Activated CD4-positive, alpha-beta T cell treated with anti-CD3 and anti-CD28 coated beads, Interleukin-2, amount 10 ng/mL, durations not matched to agents 24 days and 14 days (primary cell): ENCODE data around the gene TRPV5. TPM values are rescaled to one million over a fixed set of nuclear protein-coding genes. Genes with fewer than 3 reads are reported as not detected.

ENCODE experiments used
- DNase-seq: peaks from one replicate; pipeline ENCODE4 v3.0.0; 2022
- H3K27ac Mint-ChIP-seq: one replicate; pipeline ENCODE4 v1.8.0; 2022; ENCODE audit warnings: mild to moderate bottlenecking, mixed read lengths
- H3K27me3 Mint-ChIP-seq: one replicate; pipeline ENCODE4 v1.8.0; 2022; ENCODE audit warnings: mixed read lengths
- H3K36me3 Mint-ChIP-seq: one replicate; pipeline ENCODE4 v1.8.0; 2022; ENCODE audit warnings: low read depth, mild to moderate bottlenecking, mixed read lengths
- H3K4me1 Mint-ChIP-seq: one replicate; pipeline ENCODE4 v1.8.0; 2021; ENCODE audit warnings: mixed read lengths
- H3K4me3 Mint-ChIP-seq: one replicate; pipeline ENCODE4 v1.8.0; 2022; ENCODE audit warnings: mild to moderate bottlenecking, moderate library complexity, mixed read lengths
- H3K9me3 Mint-ChIP-seq: one replicate; pipeline ENCODE4 v1.8.0; 2021; ENCODE audit warnings: mixed read lengths
- intact Hi-C: fragments of 100-400 bp; cut with micrococcal nuclease; formaldehyde crosslinking; loops from one replicate; pipeline ENCODE4 v1.15.1; 2023
- total RNA-seq: library from RNA; stranded (reverse); gene quantifications from 2 replicates; pipeline ENCODE4 v1.2.3, GENCODE V29; 2022

The TRPV5 gene
- total RNA-seq, 1 donor from 2014 or later, result not detected

- Mint-ChIP-seq H3K9me3 (peaks cover 8% of the 10 kb centered on the region), H3K27ac (no peak overlapping the region), H3K27me3 (peaks cover 26% of the 10 kb centered on the region), H3K4me3 (no peak overlapping the region), H3K4me1 (no peaks in the 10 kb centered on the region), H3K36me3 (no peaks in the 10 kb centered on the region)
- DNase-seq, result no peak
- intact Hi-C loops, result no loop called here
Measured at GRCh38 chr7:142956951-142957623, 23.5 kb upstream of the TRPV5 start.

GRCh38 chr7:142954680-142955268 lies 21.2 kb upstream of the TRPV5 start:
- intact Hi-C loops, result no loop called here
- H3K27ac Mint-ChIP-seq, result no peak overlapping the region
- H3K36me3 Mint-ChIP-seq, result no peaks in the 10 kb centered on the region
- no peaks in the 10 kb centered on the region for H3K4me1 Mint-ChIP-seq
- H3K9me3 Mint-ChIP-seq, result peaks cover 8% of the 10 kb centered on the region
- H3K27me3 Mint-ChIP-seq, result peaks cover 27% of the 10 kb centered on the region
- no peak overlapping the region for H3K4me3 Mint-ChIP-seq
- DNase-seq, result no peak

- Mint-ChIP-seq H3K9me3 (no peaks in the 10 kb centered on the region), H3K4me3 (no peak overlapping the region), H3K27me3 (peaks cover 13% of the 10 kb centered on the region), H3K4me1 (no peaks in the 10 kb centered on the region), H3K36me3 (no peaks in the 10 kb centered on the region), H3K27ac (no peak overlapping the region)
- no peak for DNase-seq
- intact Hi-C loops, result no loop called here
Measured at GRCh38 chr7:142950235-142950634, 16.7 kb upstream of the TRPV5 start.

GRCh38 chr7:142948603-142949002 lies 15.1 kb upstream of the TRPV5 start:
- Mint-ChIP-seq H3K36me3 (no peaks in the 10 kb centered on the region), H3K27ac (no peak overlapping the region), H3K9me3 (no peaks in the 10 kb centered on the region), H3K27me3 (peaks cover 13% of the 10 kb centered on the region), H3K4me3 (no peak overlapping the region), H3K4me1 (no peaks in the 10 kb centered on the region)
- intact Hi-C loops, result no loop called here
- DNase-seq, result no peak

GRCh38 chr7:142945001-142945400 lies 11.5 kb upstream of the TRPV5 start:
- Mint-ChIP-seq H3K4me1 (no peaks in the 10 kb centered on the region), H3K4me3 (no peak overlapping the region), H3K36me3 (no peaks in the 10 kb centered on the region), H3K27ac (no peak overlapping the region), H3K9me3 (no peaks in the 10 kb centered on the region), H3K27me3 (peaks cover 3% of the 10 kb centered on the region)
- intact Hi-C loops, result no loop called here
- no peak for DNase-seq

DNA sequence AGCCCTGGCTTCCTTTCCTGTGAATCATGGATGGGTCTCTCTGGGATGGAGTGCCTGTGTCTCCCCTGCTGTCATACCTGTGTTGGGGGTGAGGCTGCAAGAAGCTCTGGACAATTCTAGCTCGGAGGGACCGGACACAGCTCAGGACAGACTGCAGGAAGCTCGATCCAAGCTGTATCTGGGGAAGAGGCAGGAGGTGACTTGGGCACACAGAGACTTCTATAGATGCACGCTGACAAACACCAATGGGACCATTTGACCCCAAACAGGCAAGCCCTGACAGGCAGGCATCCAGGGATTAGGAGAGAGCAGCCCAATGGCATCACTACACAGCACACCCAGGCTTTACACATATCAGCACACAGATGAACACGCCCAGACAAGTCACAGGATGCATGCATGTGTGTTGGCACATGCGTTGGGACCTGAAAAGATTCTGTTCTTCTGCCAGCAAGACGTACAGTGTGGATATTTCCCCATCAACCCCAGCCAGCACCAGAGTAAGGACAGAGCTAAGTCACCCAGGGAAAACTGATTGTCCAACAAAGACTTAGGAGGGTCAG lies 10.2 kb upstream of the TRPV5 start:
- peaks cover under 1% of the 10 kb centered on the region for H3K27me3 Mint-ChIP-seq
- H3K4me3 Mint-ChIP-seq, result no peak overlapping the region
- H3K27ac Mint-ChIP-seq, result no peak overlapping the region
- no peaks in the 10 kb centered on the region for H3K36me3 Mint-ChIP-seq
- no peaks in the 10 kb centered on the region for H3K9me3 Mint-ChIP-seq
- no peak for DNase-seq
- no peaks in the 10 kb centered on the region for H3K4me1 Mint-ChIP-seq
- intact Hi-C loops, result no loop called here

DNA sequence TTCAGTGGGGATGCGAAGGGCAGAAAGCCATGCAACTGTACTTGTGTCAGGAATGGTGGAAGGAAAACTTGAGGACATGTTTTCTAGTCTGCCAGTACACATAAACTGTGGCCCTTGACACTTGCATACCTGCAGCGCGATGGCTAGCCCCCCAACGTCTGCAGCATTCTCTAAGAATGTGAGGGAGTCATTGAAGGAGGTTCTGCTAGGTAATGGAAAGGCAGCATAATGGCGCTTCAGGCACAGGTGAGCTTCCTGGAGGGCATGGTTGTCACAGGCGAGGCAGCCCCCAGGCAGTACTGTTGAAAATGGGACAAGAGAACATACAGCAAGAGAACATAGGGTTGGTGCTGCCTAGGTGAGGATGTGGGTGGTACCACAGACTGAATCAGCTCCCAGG lies 9.2 kb upstream of the TRPV5 start:
- H3K9me3 Mint-ChIP-seq, result no peaks in the 10 kb centered on the region
- intact Hi-C loops, result no loop called here
- H3K4me1 Mint-ChIP-seq, result no peaks in the 10 kb centered on the region
- no peak overlapping the region for H3K27ac Mint-ChIP-seq
- no peaks in the 10 kb centered on the region for H3K27me3 Mint-ChIP-seq
- H3K4me3 Mint-ChIP-seq, result no peak overlapping the region
- no peaks in the 10 kb centered on the region for H3K36me3 Mint-ChIP-seq
- DNase-seq, result no peak

DNA sequence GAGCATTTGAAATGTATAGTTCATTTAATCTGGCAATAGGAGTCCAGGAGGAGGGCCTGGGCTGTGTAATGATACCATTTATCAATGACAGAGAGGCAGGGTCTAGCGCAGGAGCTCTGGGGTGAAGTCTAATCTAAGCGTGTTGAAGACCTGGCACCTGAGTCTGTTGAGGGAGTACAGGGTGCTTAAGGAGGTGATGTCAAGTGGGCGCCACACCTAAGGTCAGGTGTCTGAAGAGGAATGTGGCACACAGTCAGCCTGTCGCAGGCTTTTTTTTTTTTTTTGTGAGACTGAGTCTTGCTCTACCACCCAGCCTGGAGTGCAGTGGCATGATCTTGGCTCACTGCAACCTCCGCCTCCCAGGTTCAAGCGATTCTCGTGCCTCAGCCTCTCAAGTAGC lies 8.0 kb upstream of the TRPV5 start:
- DNase-seq, result no peak
- H3K4me3 Mint-ChIP-seq, result no peak overlapping the region
- H3K4me1 Mint-ChIP-seq, result no peaks in the 10 kb centered on the region

GRCh38 chr7:142940966-142941535 lies 7.5 kb upstream of the TRPV5 start:
- DNase-seq, result no peak
- Mint-ChIP-seq H3K27me3 (no peaks in the 10 kb centered on the region), H3K27ac (no peak overlapping the region), H3K9me3 (no peaks in the 10 kb centered on the region), H3K4me1 (no peaks in the 10 kb centered on the region), H3K36me3 (no peaks in the 10 kb centered on the region), H3K4me3 (no peak overlapping the region)
- intact Hi-C loops, result no loop called here

More for the DNA sequence above, 8.0 kb upstream of the TRPV5 start:
- Mint-ChIP-seq H3K9me3 (no peaks in the 10 kb centered on the region), H3K27me3 (no peaks in the 10 kb centered on the region), H3K36me3 (no peaks in the 10 kb centered on the region), H3K27ac (no peak overlapping the region)
- intact Hi-C loops, result no loop called here

DNA sequence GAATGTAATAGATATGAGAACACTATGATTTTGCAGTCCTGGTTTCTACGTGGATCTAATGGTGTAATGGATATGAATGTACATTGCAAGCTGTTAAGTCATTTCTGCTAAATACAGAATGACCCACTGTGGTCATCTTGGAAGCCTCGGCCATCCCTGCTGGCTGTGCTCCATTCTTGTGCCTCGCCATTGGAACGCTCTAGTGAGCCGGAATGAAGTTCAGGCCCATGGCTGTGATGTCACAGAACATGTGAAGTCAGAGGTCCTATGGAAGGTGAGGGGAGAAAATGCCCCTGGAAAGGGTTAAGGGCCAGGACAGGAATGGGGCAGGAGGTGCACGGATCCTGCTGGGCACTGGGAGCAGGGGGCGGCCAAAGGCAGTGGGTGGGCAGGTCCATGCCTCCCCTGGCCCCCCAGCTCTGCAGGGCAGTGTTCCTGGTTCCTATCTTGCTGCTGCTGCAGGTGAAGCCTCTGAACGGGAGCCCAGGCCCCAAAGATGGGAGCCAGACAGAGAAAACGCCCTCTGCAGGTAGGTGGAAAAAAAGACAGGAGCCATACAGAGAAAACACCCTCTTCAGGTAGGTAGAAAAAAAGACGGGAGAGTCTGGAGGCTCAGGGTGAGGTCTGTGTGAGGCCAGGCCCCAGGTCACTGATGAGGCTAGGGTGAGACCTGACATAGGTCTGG lies 5.8 kb upstream of the TRPV5 start, which contains the start of gene LLCFC1:
TSS of gene LLCFC1 (plus strand) at position 259 of the 685 bp plus-strand sequence. CDS start at position 397, 138 bp downstream.
- Mint-ChIP-seq H3K4me3 (no peak within 1 kb of the TSS), H3K36me3 (no peaks in the 10 kb centered on the region)
- intact Hi-C loops, result no loop called here

GRCh38 chr7:142938611-142939010 lies 5.1 kb upstream of the TRPV5 start:
- H3K27me3 Mint-ChIP-seq, result no peaks in the 10 kb centered on the region
- intact Hi-C loops, result no loop called here
- no peak overlapping the region for H3K4me3 Mint-ChIP-seq
- no peaks in the 10 kb centered on the region for H3K9me3 Mint-ChIP-seq
- H3K4me1 Mint-ChIP-seq, result no peaks in the 10 kb centered on the region
- no peak for DNase-seq
- no peaks in the 10 kb centered on the region for H3K36me3 Mint-ChIP-seq
- no peak overlapping the region for H3K27ac Mint-ChIP-seq

More for the DNA sequence above, 5.8 kb upstream of the TRPV5 start, which contains the start of gene LLCFC1:
- Mint-ChIP-seq H3K27ac (no peak within 1 kb of the TSS), H3K9me3 (no peaks in the 10 kb centered on the region), H3K27me3 (no peaks in the 10 kb centered on the region), H3K4me1 (no peaks in the 10 kb centered on the region)
- no peak for DNase-seq

DNA sequence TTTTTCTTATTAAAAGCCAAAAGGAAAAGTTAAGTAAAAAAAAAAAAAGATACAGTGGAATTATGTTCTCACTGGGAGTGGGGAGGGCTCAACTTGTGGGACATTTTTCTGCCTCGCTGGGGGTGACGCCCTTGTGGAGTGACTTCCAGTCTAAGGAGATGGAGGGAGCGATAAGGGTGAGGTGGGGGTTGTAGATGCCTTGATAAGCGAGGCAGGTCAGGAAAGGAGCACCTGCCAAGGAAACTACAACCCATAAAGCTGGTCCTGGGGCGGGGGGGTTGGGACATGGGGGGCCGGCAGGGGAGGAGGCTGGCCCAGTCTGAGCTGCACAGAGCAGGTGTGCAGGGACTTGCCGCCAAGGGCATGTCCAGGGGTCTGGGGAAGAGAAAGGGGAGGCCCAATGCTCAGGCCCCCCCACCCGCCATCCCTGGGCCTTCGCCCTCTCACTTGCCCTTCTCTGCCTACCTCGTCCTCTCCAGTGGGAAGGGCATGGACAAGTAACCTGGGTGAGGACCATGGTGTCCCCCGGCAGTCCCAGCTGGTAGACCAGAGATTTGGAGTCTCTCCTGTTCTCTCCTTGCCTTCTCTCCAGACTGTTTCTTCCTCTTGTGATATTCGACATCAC lies 2.5 kb upstream of the TRPV5 start:
- H3K27me3 Mint-ChIP-seq, result no peaks in the 10 kb centered on the region
- no peak overlapping the region for H3K4me3 Mint-ChIP-seq
- H3K9me3 Mint-ChIP-seq, result no peaks in the 10 kb centered on the region
- no peak overlapping the region for H3K27ac Mint-ChIP-seq
- intact Hi-C loops, result no loop called here
- no peaks in the 10 kb centered on the region for H3K4me1 Mint-ChIP-seq
- no peak for DNase-seq
- H3K36me3 Mint-ChIP-seq, result no peaks in the 10 kb centered on the region

GRCh38 chr7:142934056-142934455 lies 510 bp upstream of the TRPV5 start:
- no peak for DNase-seq
- Mint-ChIP-seq H3K27me3 (no peaks in the 10 kb centered on the region), H3K4me3 (no peak overlapping the region), H3K9me3 (no peaks in the 10 kb centered on the region), H3K36me3 (no peaks in the 10 kb centered on the region), H3K4me1 (no peaks in the 10 kb centered on the region), H3K27ac (no peak overlapping the region)
- intact Hi-C loops, result no loop called here
